D341Med (cell line): ENCODE measurements around the gene CCDC148.

Experiments
- DNase-seq: peaks from one replicate; pipeline ENCODE4 v3.0.0; 2012; ENCODE audit warnings: low spot score

The CCDC148 gene

GRCh38 chr2:158153270-158154015 is 303.1 kb downstream of the CCDC148 start:
- DNase-seq: no peak

- DNase-seq: no peak
Measured at GRCh38 chr2:158144914-158145625, 311.5 kb downstream of the CCDC148 start.

GRCh38 chr2:158143703-158144360 is 312.7 kb downstream of the CCDC148 start:
- no peak for DNase-seq

GRCh38 chr2:158142568-158143332 is 313.8 kb downstream of the CCDC148 start:
- DNase-seq: no peak

GRCh38 chr2:158142165-158142564 is 314.4 kb downstream of the CCDC148 start:
- DNase-seq: no peak

GRCh38 chr2:158140201-158140600 is 316.4 kb downstream of the CCDC148 start:
- DNase-seq: no peak

- DNase-seq: no peak
Measured at GRCh38 chr2:158138255-158138654, 318.3 kb downstream of the CCDC148 start.

GRCh38 chr2:158135096-158135495 is 321.5 kb downstream of the CCDC148 start:
- DNase-seq: no peak

GRCh38 chr2:158134655-158135054 is 321.9 kb downstream of the CCDC148 start:
- no peak for DNase-seq

GRCh38 chr2:158134055-158134454 is 322.5 kb downstream of the CCDC148 start:
- no peak for DNase-seq

- peak; percentile 56 for DNase-seq
Measured at GRCh38 chr2:158131919-158132566, 324.5 kb downstream of the CCDC148 start.

- DNase-seq: peak; percentile 61
Measured at GRCh38 chr2:158131483-158131912, 325.1 kb downstream of the CCDC148 start.

GRCh38 chr2:158130832-158131473 is 325.6 kb downstream of the CCDC148 start:
- no peak for DNase-seq

- no peak for DNase-seq
Measured at GRCh38 chr2:158129037-158129436, 327.5 kb downstream of the CCDC148 start.

- DNase-seq: no peak
Measured at GRCh38 chr2:158128168-158128973, 328.2 kb downstream of the CCDC148 start.

- no peak for DNase-seq
Measured at GRCh38 chr2:158127380-158127804, 329.2 kb downstream of the CCDC148 start.

- no peak for DNase-seq
Measured at GRCh38 chr2:158125756-158126498, 330.6 kb downstream of the CCDC148 start.

- DNase-seq: no peak
Measured at GRCh38 chr2:158124896-158125295, 331.7 kb downstream of the CCDC148 start.
